ENCODE measurements around the gene ANKHD1. TPM values are rescaled to one million over a fixed set of nuclear protein-coding genes. Genes with fewer than 3 reads are reported as not detected.
A peak's percentile ranks its signal among the peaks of the same experiment; 100 is the strongest.

Gene ANKHD1
- total RNA-seq, 1 donor, result 81.1 TPM

DNA sequence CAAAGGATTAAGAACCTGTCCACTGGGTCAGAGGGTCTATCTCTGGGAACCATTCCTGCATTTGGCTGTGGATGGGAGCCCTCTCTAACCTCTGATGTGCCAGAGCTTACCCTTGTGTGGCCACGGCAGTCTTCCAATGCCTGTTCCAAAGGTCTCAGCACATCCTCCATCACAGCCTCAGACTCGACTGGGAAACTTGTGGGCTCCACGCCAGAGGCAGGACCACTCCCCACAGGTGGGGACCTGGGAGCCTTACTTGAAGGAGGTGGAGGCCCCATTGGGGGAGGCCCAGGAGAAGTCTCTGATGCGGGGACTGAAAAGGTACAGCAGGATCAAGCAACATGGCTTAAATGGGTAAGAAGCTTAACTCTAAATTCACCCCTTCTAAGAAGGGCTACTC lies 150.2 kb downstream of the ANKHD1 start:
- no peak overlapping the region for H3K4me2 ChIP-seq (ENCODE audit: insufficient read depth, low read length)
- peaks cover 69% of the 10 kb centered on the region for H3K79me2 ChIP-seq (ENCODE audit: insufficient read depth, low read length)
- H4K20me1 ChIP-seq (ENCODE audit: insufficient read depth, low read length), result peaks cover 28% of the 10 kb centered on the region
- DNase-seq (ENCODE audit: insufficient read length, low spot score, missing footprints), result peak; percentile 15
- peaks cover 40% of the 10 kb centered on the region for H3K4me1 ChIP-seq (ENCODE audit: insufficient read depth, low read length)
- H3K9me3 ChIP-seq (ENCODE audit: low read depth, low read length), result no peaks in the 10 kb centered on the region
- H3K4me3 ChIP-seq (ENCODE audit: insufficient read depth, low read length), result no peak overlapping the region
- TF ChIP-seq, protein P1, sequence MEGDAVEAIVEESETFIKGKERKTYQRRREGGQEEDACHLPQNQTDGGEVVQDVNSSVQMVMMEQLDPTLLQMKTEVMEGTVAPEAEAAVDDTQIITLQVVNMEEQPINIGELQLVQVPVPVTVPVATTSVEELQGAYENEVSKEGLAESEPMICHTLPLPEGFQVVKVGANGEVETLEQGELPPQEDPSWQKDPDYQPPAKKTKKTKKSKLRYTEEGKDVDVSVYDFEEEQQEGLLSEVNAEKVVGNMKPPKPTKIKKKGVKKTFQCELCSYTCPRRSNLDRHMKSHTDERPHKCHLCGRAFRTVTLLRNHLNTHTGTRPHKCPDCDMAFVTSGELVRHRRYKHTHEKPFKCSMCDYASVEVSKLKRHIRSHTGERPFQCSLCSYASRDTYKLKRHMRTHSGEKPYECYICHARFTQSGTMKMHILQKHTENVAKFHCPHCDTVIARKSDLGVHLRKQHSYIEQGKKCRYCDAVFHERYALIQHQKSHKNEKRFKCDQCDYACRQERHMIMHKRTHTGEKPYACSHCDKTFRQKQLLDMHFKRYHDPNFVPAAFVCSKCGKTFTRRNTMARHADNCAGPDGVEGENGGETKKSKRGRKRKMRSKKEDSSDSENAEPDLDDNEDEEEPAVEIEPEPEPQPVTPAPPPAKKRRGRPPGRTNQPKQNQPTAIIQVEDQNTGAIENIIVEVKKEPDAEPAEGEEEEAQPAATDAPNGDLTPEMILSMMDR (IDR thresholded peaks at IDR 0.05; ENCODE audit: extremely low read depth, low read depth, low read length), result no peak
- no peak overlapping the region for H3K27ac ChIP-seq (ENCODE audit: low read depth, low read length)
- H3K27me3 ChIP-seq (ENCODE audit: insufficient read depth, low read length), result no peaks in the 10 kb centered on the region
- peaks cover 46% of the 10 kb centered on the region for H3K36me3 ChIP-seq (ENCODE audit: insufficient read depth, low read length)
- H2AFZ ChIP-seq (ENCODE audit: low read length), result no peak overlapping the region

DNA sequence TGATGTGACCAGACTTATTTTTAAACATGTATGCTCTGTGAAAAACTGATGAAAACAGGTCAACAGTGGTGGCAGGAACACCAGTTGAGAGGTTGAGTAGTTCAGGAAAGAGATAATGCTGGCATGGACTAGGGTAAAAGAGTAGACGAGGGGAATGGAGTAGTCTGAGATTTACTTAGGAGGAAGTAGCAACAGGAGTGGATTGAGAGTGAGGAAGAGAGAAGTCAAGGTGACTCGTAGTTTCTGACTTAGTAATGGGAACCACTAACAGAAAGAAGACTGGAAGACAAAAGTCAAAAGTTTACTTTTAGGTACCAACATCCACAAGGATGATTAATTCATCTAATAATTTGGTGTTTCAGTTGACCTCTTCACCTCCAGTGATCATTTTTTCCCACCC lies 152.0 kb downstream of the ANKHD1 start:
- TF ChIP-seq, protein P1 (IDR thresholded peaks at IDR 0.05; ENCODE audit: extremely low read depth, low read depth, low read length), result no peak
- no peak for DNase-seq (ENCODE audit: insufficient read length, low spot score, missing footprints)
- Histone ChIP-seq H3K36me3 (ENCODE audit: insufficient read depth, low read length) (peaks cover 42% of the 10 kb centered on the region), H3K4me3 (ENCODE audit: insufficient read depth, low read length) (no peak overlapping the region), H3K4me1 (ENCODE audit: insufficient read depth, low read length) (peaks cover 32% of the 10 kb centered on the region), H2AFZ (ENCODE audit: low read length) (no peak overlapping the region), H3K27me3 (ENCODE audit: insufficient read depth, low read length) (no peaks in the 10 kb centered on the region), H3K79me2 (ENCODE audit: insufficient read depth, low read length) (peaks cover 73% of the 10 kb centered on the region), H4K20me1 (ENCODE audit: insufficient read depth, low read length) (peaks cover 28% of the 10 kb centered on the region), H3K27ac (ENCODE audit: low read depth, low read length) (peak overlapping the region; percentile 33), H3K9me3 (ENCODE audit: low read depth, low read length) (no peaks in the 10 kb centered on the region), H3K4me2 (ENCODE audit: insufficient read depth, low read length) (no peak overlapping the region)

DNA sequence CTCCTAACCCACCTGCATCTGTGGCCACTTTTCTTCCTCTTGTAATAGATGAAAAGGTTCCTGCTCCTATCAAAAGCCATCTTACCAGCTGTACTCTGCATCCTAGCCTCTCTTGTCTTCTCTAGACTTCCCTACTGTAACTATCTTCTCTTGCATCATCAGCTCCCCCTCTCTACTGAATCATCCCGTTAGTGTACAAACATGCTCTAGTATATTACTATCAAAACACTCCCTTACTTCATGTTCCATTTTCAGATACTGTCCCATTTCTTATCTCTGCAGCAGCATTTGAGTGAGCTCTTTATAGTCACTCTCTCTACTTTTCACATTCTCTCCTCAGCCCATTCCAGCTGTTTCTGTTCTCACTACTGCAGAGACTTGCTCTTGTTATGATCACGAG lies 152.8 kb downstream of the ANKHD1 start:
- Histone ChIP-seq H3K4me3 (ENCODE audit: insufficient read depth, low read length) (no peak overlapping the region), H4K20me1 (ENCODE audit: insufficient read depth, low read length) (peaks cover 28% of the 10 kb centered on the region), H3K4me2 (ENCODE audit: insufficient read depth, low read length) (peak overlapping the region; percentile 14)

DNA sequence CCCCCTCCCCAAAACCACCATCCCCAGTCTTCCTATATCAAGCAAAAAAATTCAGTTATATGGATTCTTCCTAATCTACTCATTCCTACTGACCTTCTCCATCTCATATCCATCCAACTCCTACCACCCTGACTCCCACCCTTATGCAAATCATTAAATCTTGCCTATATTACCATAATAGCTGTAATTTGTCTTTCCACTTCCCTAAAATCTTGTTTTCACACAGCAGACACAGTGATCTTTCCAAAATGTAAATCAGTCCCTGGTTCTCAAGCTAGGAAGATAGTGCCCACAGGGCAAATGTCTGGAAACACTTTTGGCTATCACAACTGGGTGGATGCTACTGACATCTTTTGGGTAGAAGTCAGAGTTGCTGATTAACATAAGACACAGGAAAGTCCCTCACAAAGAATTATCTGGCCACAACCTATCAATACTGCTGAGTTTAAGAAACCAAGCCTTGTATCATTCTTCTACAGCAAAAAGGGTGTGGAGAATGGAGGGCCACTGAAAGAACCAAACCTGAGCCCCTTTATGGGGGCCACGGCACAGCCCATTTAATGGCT lies 154.2 kb downstream of the ANKHD1 start:
- H3K27ac ChIP-seq (ENCODE audit: low read depth, low read length), result peak overlapping the region; percentile 95
- peaks cover 25% of the 10 kb centered on the region for H3K36me3 ChIP-seq (ENCODE audit: insufficient read depth, low read length)
- peak overlapping the region; percentile 91 for H3K4me3 ChIP-seq (ENCODE audit: insufficient read depth, low read length)
- H3K4me1 ChIP-seq (ENCODE audit: insufficient read depth, low read length), result peaks cover 32% of the 10 kb centered on the region
- TF ChIP-seq, protein P1 (IDR thresholded peaks at IDR 0.05; ENCODE audit: extremely low read depth, low read depth, low read length), result no peak
- H4K20me1 ChIP-seq (ENCODE audit: insufficient read depth, low read length), result peaks cover 21% of the 10 kb centered on the region
- no peaks in the 10 kb centered on the region for H3K9me3 ChIP-seq (ENCODE audit: low read depth, low read length)
- peak; percentile 4 for DNase-seq (ENCODE audit: insufficient read length, low spot score, missing footprints)
- H2AFZ ChIP-seq (ENCODE audit: low read length), result no peak overlapping the region
- peak overlapping the region; percentile 89 for H3K4me2 ChIP-seq (ENCODE audit: insufficient read depth, low read length)
- H3K27me3 ChIP-seq (ENCODE audit: insufficient read depth, low read length), result no peaks in the 10 kb centered on the region
- peaks cover 62% of the 10 kb centered on the region for H3K79me2 ChIP-seq (ENCODE audit: insufficient read depth, low read length)

More for the DNA sequence above, 152.8 kb downstream of the ANKHD1 start:
- Histone ChIP-seq H3K79me2 (ENCODE audit: insufficient read depth, low read length) (peaks cover 73% of the 10 kb centered on the region), H3K4me1 (ENCODE audit: insufficient read depth, low read length) (peaks cover 32% of the 10 kb centered on the region), H3K9me3 (ENCODE audit: low read depth, low read length) (no peaks in the 10 kb centered on the region), H2AFZ (ENCODE audit: low read length) (no peak overlapping the region), H3K36me3 (ENCODE audit: insufficient read depth, low read length) (peaks cover 34% of the 10 kb centered on the region), H3K27me3 (ENCODE audit: insufficient read depth, low read length) (no peaks in the 10 kb centered on the region), H3K27ac (ENCODE audit: low read depth, low read length) (peak overlapping the region; percentile 33)
- TF ChIP-seq, protein P1 (IDR thresholded peaks at IDR 0.05; ENCODE audit: extremely low read depth, low read depth, low read length), result no peak
- DNase-seq (ENCODE audit: insufficient read length, low spot score, missing footprints), result peak; percentile 90
